HG02759 (cell line): ENCODE results near the gene C1orf167.

Experiments used
- ATAC-seq: cut with Tn5 transposase; IDR thresholded peaks from one replicate; pipeline ENCODE4 v1.9.1; 2021; ENCODE audit warnings: mild to moderate bottlenecking, moderate library complexity; ENCODE audit not compliant: unreplicated experiment

The C1orf167 gene

DNA sequence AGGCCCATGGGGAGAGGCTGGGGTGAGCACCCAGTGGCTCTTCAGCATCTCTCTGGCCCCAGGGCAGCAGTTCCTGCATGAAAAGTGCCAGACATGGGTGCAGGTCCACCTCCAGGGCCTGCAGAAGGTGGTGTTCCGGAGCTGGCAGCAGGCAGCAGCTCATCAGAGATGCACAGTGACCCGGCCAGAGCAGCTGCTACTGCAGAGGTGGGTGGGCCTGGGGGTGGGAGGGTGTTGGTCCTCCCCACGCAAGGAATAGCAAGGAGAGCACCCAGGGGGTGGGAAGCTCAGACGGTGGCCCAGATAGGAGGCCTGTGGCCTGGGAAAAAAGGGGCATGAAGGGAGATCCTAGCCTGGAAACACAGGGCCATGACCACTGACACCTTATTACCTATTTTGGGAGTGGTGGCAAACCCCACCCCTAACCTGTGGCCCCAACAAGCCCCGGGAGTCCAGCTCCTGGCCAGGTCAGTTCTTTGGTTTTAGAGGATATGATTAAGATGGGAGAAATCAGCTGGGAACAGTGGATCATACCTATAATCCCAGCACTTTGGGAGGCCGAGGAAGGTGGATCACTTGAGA is 20.2 kb downstream of the C1orf167 start:
- no peak for ATAC-seq

- ATAC-seq = no peak
Observed at GRCh38 chr1:11783556-11783955, 21.6 kb downstream of the C1orf167 start.

DNA sequence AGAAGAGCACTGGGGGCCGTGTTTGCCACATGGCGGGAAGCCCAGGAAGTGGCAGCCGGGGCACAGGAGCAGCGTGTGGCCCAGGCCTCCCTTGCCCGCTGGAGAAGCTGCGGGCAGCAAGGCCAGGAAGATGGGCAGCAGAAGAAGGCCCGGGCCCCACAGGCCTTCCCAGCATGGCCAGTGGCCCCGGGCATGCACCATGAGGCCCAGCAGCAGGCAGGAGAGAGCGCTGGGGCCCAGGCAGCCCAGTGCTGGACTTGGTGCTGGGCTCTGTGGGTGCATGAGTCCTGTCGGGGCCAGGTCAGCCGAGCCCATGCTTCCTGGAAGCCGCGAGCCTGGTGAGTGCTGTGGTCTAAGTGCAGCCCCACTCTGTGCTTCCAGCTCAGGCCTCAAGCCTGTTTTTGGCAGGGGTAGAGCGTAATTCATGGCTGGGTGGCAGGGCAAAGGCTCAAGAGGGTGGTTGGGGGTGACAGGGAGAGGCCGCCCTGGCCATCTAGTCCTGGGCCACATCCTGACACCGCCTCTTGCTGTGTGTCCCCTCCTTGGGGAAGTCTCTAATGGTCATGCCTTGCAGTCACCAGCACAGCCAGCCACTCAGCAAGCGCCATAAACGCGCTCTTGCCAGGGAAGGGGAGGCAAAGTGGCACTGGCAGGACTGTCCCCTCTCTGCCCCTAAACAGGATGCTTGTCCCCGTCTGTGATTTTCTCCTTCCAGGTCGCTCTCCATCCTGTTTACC is 22.4 kb downstream of the C1orf167 start:
- no peak for ATAC-seq

DNA sequence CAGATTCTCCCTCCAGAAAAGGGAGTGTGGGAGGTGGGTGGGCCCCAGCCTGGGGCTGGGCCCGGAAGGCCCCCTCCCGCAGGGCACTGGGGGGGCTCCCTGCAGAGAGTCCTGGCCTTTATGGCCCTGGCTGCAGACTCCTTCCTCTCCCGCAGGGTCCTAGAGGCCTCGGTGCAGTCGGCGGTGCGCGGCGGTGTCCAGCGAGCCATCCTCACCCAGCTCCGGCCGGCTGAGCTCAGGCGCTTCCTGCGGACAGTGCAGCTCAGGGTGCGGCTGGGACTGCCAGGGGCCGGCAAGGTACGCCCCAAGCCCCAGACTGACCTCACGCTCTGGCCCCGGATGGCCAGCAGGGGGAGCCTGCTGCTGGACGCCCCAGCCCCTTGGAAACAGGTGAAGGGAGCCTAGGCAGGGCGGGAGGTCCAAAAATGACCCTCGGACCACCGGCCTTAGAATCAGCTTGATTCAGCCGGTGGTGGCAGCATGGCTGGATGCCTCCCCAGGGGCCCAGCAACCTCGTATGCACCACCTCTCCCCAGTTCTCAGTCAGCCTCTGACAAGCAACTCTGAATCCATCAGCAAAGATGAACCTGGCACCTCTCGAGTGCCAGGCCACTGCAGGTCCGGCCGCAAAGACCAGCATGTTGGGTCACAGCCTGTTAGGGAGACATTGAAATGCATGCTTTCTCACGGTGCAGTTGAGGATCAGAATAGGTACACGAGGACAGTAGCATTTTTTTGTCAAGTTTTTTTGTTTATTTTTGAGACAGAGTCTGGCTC is 23.2 kb downstream of the C1orf167 start:
- no peak for ATAC-seq

GRCh38 chr1:11786168-11786567 is 24.2 kb downstream of the C1orf167 start:
- ATAC-seq = no peak

DNA sequence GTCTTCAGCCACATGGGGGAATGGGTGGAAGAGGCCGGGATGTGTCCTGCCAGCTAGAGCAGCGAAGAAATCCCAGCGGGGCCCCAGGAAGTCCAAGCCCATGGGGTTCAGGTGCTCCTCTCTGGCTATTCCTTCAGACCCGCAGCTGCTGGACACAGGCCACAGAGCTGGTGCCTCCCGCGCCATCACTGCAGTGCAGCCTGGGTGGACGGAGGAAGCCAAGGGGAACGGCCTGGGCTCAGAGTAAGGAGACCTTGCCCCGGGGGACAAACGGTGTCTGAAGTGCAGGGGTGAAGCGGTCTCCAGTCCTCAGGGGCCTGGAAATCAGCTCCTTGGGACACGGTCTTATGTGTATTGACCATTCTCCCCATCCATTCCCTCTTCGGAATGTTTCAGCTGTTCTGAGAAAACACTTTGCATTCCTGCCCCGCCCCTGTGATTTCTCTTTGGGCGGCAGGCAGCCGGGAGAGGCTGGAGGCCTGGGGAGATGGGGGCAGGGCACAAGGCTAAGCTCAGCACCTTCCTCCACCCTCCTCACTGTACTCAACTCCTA is 25.3 kb downstream of the C1orf167 start:
- no peak for ATAC-seq

- ATAC-seq = no peak
Observed at GRCh38 chr1:11787804-11788436, 25.9 kb downstream of the C1orf167 start.

GRCh38 chr1:11788549-11789053 is 26.6 kb downstream of the C1orf167 start:
- ATAC-seq = no peak

DNA sequence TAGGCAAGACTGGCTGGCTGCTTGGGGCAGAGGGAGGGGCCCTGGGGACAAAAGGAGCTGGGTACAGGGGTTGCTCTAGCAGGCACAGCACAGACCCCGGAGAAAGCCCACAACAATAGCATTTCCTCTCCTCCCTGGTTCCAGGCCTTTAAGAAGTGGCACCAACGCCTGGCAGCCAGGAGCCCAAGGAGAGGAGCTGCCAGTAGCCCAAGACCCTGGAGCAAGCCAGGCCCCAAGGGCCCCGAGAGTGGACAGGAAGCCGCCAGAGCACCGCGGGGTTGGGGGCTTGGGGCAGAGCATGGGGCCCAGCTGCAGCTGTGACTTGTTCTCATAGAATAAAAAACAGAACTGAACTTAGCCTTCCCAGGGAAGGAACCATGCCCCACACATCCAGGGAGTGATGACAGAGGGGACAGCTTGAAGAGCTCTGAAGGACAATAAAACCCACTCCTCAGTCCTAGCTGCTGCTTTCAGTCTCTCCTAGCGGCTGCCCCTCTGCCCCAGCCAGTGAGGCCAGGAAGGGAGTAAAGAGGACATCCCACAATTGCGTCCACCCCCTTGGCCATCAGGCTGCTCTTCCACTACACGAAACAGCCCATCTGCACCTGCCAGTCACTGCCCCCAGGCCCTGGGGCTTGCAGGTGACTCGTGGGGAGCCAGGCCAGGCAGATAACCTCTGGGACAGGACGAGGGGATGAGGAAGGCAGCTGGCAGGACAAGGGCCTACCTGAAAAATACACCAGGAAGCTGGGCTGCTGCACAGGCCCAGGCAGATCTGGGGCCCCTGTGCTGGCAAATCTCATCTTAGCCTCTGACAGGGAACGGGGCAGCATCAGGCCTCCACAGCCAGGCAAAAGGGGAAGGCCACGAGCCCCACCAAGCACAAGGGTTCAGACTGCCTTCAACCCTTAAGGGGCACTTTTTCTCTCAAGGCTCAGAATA is 27.4 kb downstream of the C1orf167 start:
- no peak for ATAC-seq

- no peak for ATAC-seq
Observed at GRCh38 chr1:11790101-11790879, 28.3 kb downstream of the C1orf167 start.

DNA sequence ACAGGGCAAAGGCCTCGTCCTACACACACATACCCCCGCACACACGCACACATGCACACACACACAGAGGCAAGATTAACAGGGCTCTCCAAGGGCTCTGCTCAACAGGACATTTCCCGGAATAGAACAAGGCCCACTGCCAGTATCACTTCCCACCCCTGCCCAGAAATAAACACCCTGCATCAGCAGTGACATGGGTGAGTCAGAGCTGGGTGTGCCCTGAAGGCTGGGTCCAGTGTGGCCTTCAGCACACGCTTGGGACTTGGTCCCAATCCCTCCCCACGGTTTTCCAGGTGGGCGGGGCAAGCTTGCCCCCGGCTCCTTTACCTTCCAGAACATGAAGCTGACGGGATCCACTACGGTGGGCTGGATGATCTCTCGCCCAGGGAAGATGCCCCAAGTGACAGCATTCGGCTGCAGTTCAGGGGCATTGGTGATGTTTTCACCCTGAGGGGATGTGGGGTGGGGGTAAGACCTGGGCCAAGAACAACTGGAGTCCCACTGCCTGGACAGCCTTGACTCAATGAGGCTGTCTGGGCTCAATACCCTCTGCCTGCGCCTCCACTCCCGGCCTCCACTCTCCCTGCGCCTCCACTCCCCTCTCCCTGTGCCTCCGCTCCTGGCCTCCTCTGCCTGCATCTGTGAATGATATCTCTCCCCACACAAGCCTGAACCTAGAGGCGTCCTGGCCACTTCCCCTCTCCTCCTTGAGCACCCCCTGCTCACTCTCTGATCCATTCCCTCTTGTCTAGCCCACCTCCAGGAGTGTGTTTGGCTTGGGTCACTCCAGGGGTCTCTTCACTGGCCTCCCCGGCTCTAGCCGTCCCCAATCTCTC is 29.1 kb downstream of the C1orf167 start:
- ATAC-seq = no peak

DNA sequence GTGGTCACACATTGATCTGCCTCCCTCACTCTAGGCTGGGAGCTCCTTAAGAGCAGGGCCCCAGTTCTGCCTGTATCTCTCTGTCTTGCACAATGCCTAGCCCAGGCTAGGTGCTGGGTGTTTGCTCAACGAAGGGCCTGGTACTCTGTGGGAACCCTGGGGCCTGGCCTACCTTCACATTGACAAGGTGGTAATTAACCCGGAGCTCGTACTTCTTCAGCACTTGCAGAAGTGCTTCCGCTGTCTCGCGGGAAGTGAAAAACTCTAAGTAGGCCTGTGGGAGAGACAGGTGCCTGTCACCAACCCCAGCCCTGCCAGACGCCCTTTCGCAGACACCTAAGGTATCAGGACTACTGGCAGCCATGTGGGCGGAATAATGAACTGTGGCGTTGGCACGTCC is 30.1 kb downstream of the C1orf167 start:
- ATAC-seq = no peak

DNA sequence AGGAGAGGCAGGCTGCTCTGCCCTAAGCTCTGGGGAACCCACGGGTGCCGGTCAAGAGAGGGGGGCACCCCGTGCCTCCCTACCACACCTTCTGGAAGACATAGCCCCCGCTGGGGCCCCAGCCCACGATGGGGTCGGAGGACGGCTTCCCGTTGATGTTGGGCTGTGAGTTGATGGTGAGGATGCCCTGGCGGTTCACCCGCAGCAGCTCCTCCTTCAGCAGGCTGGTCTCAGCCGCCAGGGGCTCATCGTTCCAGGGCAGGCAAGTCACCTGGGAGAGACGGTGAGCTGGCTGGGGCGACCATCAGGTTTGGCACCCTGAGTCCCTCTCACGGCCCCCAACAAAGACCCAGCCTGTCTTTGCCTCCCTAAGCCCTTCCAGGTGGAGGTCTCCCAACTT is 31.8 kb downstream of the C1orf167 start:
- ATAC-seq = no peak

DNA sequence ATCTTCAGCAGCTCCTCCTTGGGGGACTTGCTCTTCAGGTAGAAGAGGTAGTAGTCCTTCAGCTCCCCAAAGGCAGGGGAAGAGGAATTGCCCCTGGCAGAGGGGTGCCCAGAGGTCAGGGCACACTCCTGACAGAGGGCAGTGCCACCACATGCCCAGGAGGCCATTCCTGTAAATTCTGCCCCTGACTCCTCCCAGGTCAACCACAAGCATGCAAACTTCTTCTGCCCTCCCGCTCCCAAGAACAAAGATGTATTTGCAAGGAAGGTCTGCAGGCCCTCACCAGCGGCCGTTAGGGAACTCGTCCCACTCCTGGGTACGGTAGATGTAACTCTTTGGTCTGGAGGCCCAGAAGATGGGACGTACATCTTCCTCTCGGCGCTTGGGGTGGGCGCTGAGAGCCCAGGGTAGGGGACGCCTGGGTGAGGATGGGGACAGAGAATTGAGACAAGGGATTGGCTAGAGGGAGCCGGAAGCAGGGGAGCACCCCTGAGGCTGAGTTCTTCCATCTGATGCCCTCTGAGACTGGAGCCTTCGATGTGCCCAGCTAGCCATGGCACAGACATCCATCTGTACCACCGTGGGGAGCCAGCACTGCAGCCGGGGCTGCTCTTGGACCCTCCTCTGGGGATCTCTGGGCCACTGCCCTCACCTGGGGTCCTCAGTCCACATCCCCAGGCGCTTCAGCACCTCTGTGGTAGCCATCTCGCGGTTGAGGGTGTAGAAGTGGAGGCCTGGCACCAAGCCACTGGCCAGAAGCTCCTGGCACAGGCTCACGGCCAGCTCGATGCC is 32.6 kb downstream of the C1orf167 start:
- no peak for ATAC-seq

DNA sequence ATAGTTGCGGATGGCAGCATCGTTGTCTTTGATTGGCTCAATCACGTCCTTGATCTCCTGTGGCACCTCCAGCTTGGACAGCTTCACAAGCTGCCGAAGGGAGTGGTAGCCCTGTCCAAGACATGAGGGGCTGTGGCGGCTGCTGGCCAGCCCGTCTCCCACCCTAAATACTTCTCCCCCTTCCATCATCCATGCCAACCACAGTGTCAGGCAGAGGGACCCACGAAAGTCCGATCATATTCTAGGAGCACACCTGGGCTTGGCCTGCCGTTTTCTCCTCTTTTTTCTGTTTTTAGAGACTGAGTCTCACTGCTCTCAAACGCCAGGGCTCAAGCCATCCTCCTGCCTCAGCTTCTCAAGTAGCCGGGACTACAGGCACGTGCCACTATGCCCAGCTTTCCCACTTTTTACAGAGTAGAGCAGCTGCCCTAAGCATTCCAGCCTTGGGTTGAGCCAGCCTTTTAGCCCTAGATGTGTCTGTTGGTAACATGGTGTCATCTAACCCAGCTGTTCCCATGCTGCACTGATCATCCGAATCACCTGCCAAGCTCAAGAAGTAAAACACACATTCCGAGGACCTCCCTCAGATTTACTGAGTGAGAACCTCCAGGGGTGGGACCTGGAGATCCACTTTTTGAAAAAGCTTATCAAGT is 33.4 kb downstream of the C1orf167 start:
- ATAC-seq = no peak

- ATAC-seq = no peak
Observed at GRCh38 chr1:11796036-11796828, 34.2 kb downstream of the C1orf167 start.
